ENCODE results near the gene DOK6. TPM values are rescaled to one million over a fixed set of nuclear protein-coding genes. Genes with fewer than 3 reads are reported as not detected.

The DOK6 gene
- total and polyA plus RNA-seq, 2 donors (not counting 1 experiment from before 2014, with no cell fraction given) = not detected

DNA sequence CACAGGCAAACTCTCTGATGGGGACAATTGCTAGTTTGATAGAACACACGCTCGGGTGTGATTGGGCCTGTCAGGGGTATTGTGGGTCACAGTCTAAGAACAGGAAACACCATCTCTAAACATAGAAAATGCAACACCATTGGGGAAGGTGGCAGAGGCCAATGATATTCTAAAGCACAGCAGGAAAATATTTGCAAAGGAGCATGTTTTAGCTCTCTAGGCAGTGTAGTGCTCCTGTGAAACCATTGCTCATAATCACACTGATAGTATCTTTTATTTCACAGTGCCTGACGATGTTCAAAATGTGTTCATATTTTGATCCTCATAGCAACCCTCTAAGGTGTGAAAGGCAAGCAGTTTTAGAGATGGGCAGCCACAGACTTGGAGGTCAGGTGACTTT lies 322.7 kb downstream of the DOK6 start:
- no peak for DNase-seq
- H3K27ac Mint-ChIP-seq = no peak overlapping the region
- H3K9ac ChIP-seq (ENCODE audit: low read length) = no peak overlapping the region
- H4K20me1 ChIP-seq (ENCODE audit: control insufficient read depth, insufficient read depth, low read length, poor library complexity, severe bottlenecking) = no peaks in the 10 kb centered on the region
- CTCF ChIA-PET = no interaction called here
- no peaks in the 10 kb centered on the region for H3K27me3 ChIP-seq (replicated peaks in 1 of 4; ENCODE audit: control extremely low read depth in 1 of 4, control insufficient read depth in 3 of 4, insufficient read depth in 4 of 4, low read length in 3 of 4)
- intact Hi-C loops (cut with micrococcal nuclease) = no loop called here
- no peaks in the 10 kb centered on the region for H3K36me3 ChIP-seq (replicated peaks in 1 of 2; ENCODE audit: control extremely low read depth in 1 of 2, control insufficient read depth in 1 of 2, extremely low read depth in 1 of 2, insufficient read depth in 2 of 2, low read length in 1 of 2)
- peaks cover 6% of the 10 kb centered on the region for H3K9me3 Mint-ChIP-seq (ENCODE audit: insufficient read depth)
- no peak overlapping the region for H3K27ac ChIP-seq (ENCODE audit: low read length in 2 of 2)
- TF ChIP-seq, protein P1, sequence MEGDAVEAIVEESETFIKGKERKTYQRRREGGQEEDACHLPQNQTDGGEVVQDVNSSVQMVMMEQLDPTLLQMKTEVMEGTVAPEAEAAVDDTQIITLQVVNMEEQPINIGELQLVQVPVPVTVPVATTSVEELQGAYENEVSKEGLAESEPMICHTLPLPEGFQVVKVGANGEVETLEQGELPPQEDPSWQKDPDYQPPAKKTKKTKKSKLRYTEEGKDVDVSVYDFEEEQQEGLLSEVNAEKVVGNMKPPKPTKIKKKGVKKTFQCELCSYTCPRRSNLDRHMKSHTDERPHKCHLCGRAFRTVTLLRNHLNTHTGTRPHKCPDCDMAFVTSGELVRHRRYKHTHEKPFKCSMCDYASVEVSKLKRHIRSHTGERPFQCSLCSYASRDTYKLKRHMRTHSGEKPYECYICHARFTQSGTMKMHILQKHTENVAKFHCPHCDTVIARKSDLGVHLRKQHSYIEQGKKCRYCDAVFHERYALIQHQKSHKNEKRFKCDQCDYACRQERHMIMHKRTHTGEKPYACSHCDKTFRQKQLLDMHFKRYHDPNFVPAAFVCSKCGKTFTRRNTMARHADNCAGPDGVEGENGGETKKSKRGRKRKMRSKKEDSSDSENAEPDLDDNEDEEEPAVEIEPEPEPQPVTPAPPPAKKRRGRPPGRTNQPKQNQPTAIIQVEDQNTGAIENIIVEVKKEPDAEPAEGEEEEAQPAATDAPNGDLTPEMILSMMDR (IDR thresholded peaks at IDR 0.05) = no peak
- no peak for TF ChIP-seq EZH2 (IDR thresholded peaks at IDR 0.05; ENCODE audit: borderline replicate concordance, insufficient read depth, low read depth, low read length, poor library complexity, severe bottlenecking)
- no peaks in the 10 kb centered on the region for H3K27me3 Mint-ChIP-seq
- no CpG with 5 or more reads among the region's 3 CpGs for WGBS (ENCODE audit: insufficient coverage)
- H2AFZ ChIP-seq (ENCODE audit: insufficient read depth, low read depth, low read length, poor library complexity, severe bottlenecking) = no peak overlapping the region
- ATAC-seq (ENCODE audit: low read depth) = no peak
- H3K9me3 ChIP-seq (ENCODE audit: control extremely low read depth in 1 of 3, control insufficient read depth in 2 of 3, insufficient read depth in 1 of 3, low read length in 2 of 3) = peaks cover 0 to 10% (median under 1%) of the 10 kb centered on the region in 3 donors
- POLR2A ChIA-PET = no interaction called here
- H3K4me3 Mint-ChIP-seq = no peak overlapping the region
- H3K4me3 ChIP-seq (ENCODE audit: control extremely low read depth in 1 of 5, extremely low read depth in 1 of 5, insufficient read depth in 1 of 5, low read depth in 2 of 5, low read length in 4 of 5) = no peak overlapping the region
- H3K4me1 ChIP-seq (ENCODE audit: control insufficient read depth in 2 of 2, insufficient read depth in 2 of 2, low read length in 2 of 2) = no peaks in the 10 kb centered on the region
- no peaks in the 10 kb centered on the region for H3K79me2 ChIP-seq (ENCODE audit: control insufficient read depth, insufficient read depth, low read length)
- no peaks in the 10 kb centered on the region for H3K4me1 Mint-ChIP-seq
- H3K4me2 ChIP-seq (replicated peaks; ENCODE audit: low read depth, low read length, poor library complexity, severe bottlenecking) = no peak overlapping the region

DNA sequence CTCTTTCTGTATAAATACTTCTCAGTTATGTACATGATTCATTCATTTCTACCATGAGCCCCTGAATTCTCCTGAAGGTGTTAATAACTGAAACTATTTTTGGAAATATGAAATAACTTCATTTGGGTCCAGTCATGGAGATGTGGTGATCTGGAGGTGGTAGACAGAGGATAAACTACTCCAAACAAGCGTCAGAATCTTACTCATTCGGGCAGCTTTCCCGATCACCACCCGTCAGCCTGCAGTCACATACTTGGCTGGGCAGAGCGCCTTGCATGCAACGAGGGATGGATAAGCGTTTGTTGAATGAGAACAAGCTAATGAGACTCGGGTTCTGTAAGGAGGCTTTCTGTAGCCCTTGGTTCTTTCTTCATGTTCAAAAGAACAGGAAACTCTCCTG lies 324.3 kb downstream of the DOK6 start:
- H3K4me1 ChIP-seq (ENCODE audit: control insufficient read depth in 2 of 2, insufficient read depth in 2 of 2, low read length in 2 of 2) = no peaks in the 10 kb centered on the region
- no peak for TF ChIP-seq EZH2 (IDR thresholded peaks at IDR 0.05; ENCODE audit: borderline replicate concordance, insufficient read depth, low read depth, low read length, poor library complexity, severe bottlenecking)
- TF ChIP-seq, protein P1 (IDR thresholded peaks at IDR 0.05) = no peak
- H3K4me3 ChIP-seq (ENCODE audit: control extremely low read depth in 1 of 5, extremely low read depth in 1 of 5, insufficient read depth in 1 of 5, low read depth in 2 of 5, low read length in 4 of 5) = no peak overlapping the region
- ATAC-seq (ENCODE audit: low read depth) (no peak), DNase-seq (no peak)
- no peak overlapping the region for H2AFZ ChIP-seq (ENCODE audit: insufficient read depth, low read depth, low read length, poor library complexity, severe bottlenecking)
- H3K9me3 ChIP-seq (ENCODE audit: control extremely low read depth in 1 of 3, control insufficient read depth in 2 of 3, insufficient read depth in 1 of 3, low read length in 2 of 3) = no peaks in the 10 kb centered on the region
- ChIA-PET CTCF (no interaction called here), POLR2A (no interaction called here)
- H3K79me2 ChIP-seq (ENCODE audit: control insufficient read depth, insufficient read depth, low read length) = no peaks in the 10 kb centered on the region
- no peaks in the 10 kb centered on the region for H3K4me1 Mint-ChIP-seq
- WGBS (ENCODE audit: insufficient coverage) = 95% methylated on average over 7 of the region's 8 CpGs
- no peaks in the 10 kb centered on the region for H3K36me3 ChIP-seq (replicated peaks in 1 of 2; ENCODE audit: control extremely low read depth in 1 of 2, control insufficient read depth in 1 of 2, extremely low read depth in 1 of 2, insufficient read depth in 2 of 2, low read length in 1 of 2)
- no peak overlapping the region for H3K4me2 ChIP-seq (replicated peaks; ENCODE audit: low read depth, low read length, poor library complexity, severe bottlenecking)
- no peak overlapping the region for H3K4me3 Mint-ChIP-seq
- H3K9me3 Mint-ChIP-seq (ENCODE audit: insufficient read depth) = no peaks in the 10 kb centered on the region
- H4K20me1 ChIP-seq (ENCODE audit: control insufficient read depth, insufficient read depth, low read length, poor library complexity, severe bottlenecking) = no peaks in the 10 kb centered on the region
- no peak overlapping the region for H3K9ac ChIP-seq (ENCODE audit: low read length)
- H3K27me3 Mint-ChIP-seq = no peaks in the 10 kb centered on the region
- H3K27ac ChIP-seq (ENCODE audit: low read length in 2 of 2) = no peak overlapping the region
- intact Hi-C loops (cut with micrococcal nuclease) = no loop called here
- no peaks in the 10 kb centered on the region for H3K27me3 ChIP-seq (replicated peaks in 1 of 4; ENCODE audit: control extremely low read depth in 1 of 4, control insufficient read depth in 3 of 4, insufficient read depth in 4 of 4, low read length in 3 of 4)
- no peak overlapping the region for H3K27ac Mint-ChIP-seq

All from B cell (primary cell).